Tibial nerve (tissue), 4 donors: ENCODE results near the gene CHTOP. TPM values are rescaled to one million over a fixed set of nuclear protein-coding genes. Genes with fewer than 3 reads are reported as not detected.
A peak's percentile ranks its signal among the peaks of the same experiment; 100 is the strongest.

Source experiments
- DNase-seq, 2 donors: peaks; one replicate each; pipeline ENCODE4 v3.0.0-alpha.2; 2019; ENCODE audit warnings: low spot score in 2 of 2
- H3K27ac ChIP-seq, 4 donors: fragments of 200-600 bp; sonication (generic) in 3 of 4; one replicate each; pipeline ENCODE4 v1.5.1; 2017 to 2019; ENCODE audit warnings: mild to moderate bottlenecking in 1 of 4
- H3K27me3 ChIP-seq, 2 donors: fragments of 200-600 bp; sonication (generic) in 1 of 2; one replicate each; pipeline versions ENCODE4 v1.5.1 to v1.6.0; 2017 to 2019
- H3K36me3 ChIP-seq, 3 donors: fragments of 200-600 bp; sonication (generic); one replicate each; pipeline ENCODE4 v1.5.1; 2018 to 2019
- H3K4me1 ChIP-seq, 4 donors: fragments of 200-600 bp; sonication (generic) in 3 of 4; one replicate each; pipeline ENCODE4 v1.5.1; 2017 to 2019
- H3K4me3 ChIP-seq, 4 donors: fragments of 200-600 bp; sonication (generic) in 3 of 4; one replicate each; pipeline ENCODE4 v1.5.1; 2017 to 2019; ENCODE audit warnings: mild to moderate bottlenecking in 1 of 4, moderate library complexity in 1 of 4
- H3K9me3 ChIP-seq, 4 donors: fragments of 200-600 bp; sonication (generic) in 3 of 4; one replicate each; pipeline ENCODE4 v1.5.1; 2017 to 2019
- CTCF ChIP-seq, 5 experiments: fragments of 200-600 bp in 3 of 5; fragments of 450-650 bp in 2 of 5; sonication (generic) in 3 of 5; IDR thresholded peaks; one replicate each; pipeline ENCODE4 v1.5.1; 2016 to 2019; ENCODE audit warnings: antibody characterized with exemption in 5 of 5, mild to moderate bottlenecking in 3 of 5, moderate library complexity in 2 of 5
- EP300 ChIP-seq, 2 donors: sonication (generic); formaldehyde crosslinking; IDR thresholded peaks; one replicate each; pipeline ENCODE4 v1.6.1; 2017; ENCODE audit warnings: antibody characterized with exemption in 2 of 2, mild to moderate bottlenecking in 1 of 2
- POLR2A ChIP-seq, 2 donors: fragments of 450-650 bp; IDR thresholded peaks; one replicate each; pipeline ENCODE4 v1.6.1; 2017; ENCODE audit warnings: antibody characterized with exemption in 2 of 2, mild to moderate bottlenecking in 2 of 2, moderate library complexity in 2 of 2
- WGBS, 2 donors: methylation state at CpG; one replicate each; pipeline ENCODE4 v1.1.5; 2018; 5-methylcytosine and 5-hydroxymethylcytosine counted together
- total RNA-seq, 4 donors: library from RNA; depleted of rRNA; stranded (reverse); fragments of >200 nt; gene quantifications; one replicate each; pipeline ENCODE4 v1.1.0, GENCODE V29; 2016

The CHTOP gene
- total RNA-seq, 4 donors from 2014 or later: 49.0 to 66.6 (median 56.5) TPM

GRCh38 chr1:153609585-153609907, 24.3 kb upstream of the CHTOP start:
- no peaks in the 10 kb centered on the region for H3K27me3 ChIP-seq
- no peak for DNase-seq
- no peaks in the 10 kb centered on the region for H3K9me3 ChIP-seq
- peaks cover 0 to 66% (median 41%) of the 10 kb centered on the region in 4 donors for H3K4me1 ChIP-seq
- H3K36me3 ChIP-seq: peaks cover 0 to 27% (median 0%) of the 10 kb centered on the region in 3 donors
- WGBS, 2 donors: 47 to 52% methylated on average over 6 of the region's 6 CpGs
- H3K27ac ChIP-seq: peak overlapping the region; percentile 89 to 99 (median 94)
- peak overlapping the region; percentile 6 to 47 (median 31) for H3K4me3 ChIP-seq
- TF ChIP-seq EP300 (IDR thresholded peaks at IDR 0.05) (no peak), POLR2A (IDR thresholded peaks at IDR 0.05) (no peak), CTCF (IDR thresholded peaks at IDR 0.05) (no peak)

DNA sequence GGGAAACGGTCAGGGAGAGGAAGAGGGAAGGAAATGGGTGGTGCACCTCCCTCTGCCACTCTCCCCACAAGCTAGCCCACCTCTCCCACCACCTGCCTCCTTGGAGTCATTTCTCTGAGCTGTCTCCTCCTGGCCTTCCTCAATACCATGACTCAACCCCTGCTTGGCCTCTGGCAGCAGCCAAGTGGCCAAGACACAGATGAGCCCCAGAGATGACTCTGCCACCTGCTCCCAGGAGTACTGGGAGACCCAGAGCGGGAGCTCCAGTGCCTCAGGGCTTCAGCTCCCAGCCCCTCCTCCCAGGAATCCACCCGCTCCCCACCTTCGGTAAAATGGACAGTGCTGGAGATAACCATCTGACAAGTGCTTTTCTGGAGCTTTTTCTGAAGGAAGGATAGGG, 23.5 kb upstream of the CHTOP start:
- peak overlapping the region in 1 of 4 donors; percentile 15 for H3K4me3 ChIP-seq

DNA sequence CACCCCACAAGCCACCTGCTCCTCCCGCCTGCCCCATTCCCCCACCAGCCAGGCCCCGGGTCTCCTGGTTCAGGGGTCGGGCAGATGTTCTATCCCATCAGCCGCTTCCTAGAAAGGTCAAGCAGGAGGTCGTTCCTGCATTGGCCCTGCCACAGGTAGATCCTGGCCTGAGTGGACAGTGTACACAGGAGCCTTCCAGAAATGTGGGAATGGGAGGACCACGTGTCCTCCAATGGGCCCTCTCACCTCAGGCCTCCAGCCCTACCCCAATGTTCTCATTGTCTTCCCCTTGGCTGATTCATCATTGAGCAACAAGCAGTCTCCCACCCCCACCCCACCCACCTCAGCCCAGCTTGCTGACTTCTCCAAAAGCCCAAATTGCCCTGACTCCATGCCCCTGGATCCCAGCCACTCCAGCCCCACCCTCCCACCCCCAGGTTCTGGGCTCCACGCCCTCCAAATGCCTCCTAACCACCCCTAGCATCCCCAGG, 23.0 kb upstream of the CHTOP start:
- Histone ChIP-seq H3K27me3 (no peaks in the 10 kb centered on the region), H3K9me3 (no peaks in the 10 kb centered on the region), H3K4me3 (peak overlapping the region in 3 of 4 donors; percentile 15 to 62 (median 54)), H3K27ac (peak overlapping the region; percentile 89 to 99 (median 94)), H3K36me3 (peaks cover 0 to 20% (median 0%) of the 10 kb centered on the region in 3 donors), H3K4me1 (peaks cover 0 to 71% (median 42%) of the 10 kb centered on the region in 4 donors)
- WGBS, 2 donors: 60 to 68% methylated on average over 7 of the region's 7 CpGs
- no peak for DNase-seq
- TF ChIP-seq EP300 (IDR thresholded peaks at IDR 0.05) (no peak), POLR2A (IDR thresholded peaks at IDR 0.05) (no peak), CTCF (IDR thresholded peaks at IDR 0.05) (no peak)

More for the DNA sequence above, 23.5 kb upstream of the CHTOP start:
- Histone ChIP-seq H3K4me1 (peaks cover 0 to 68% (median 41%) of the 10 kb centered on the region in 4 donors), H3K27me3 (no peaks in the 10 kb centered on the region), H3K36me3 (peaks cover 0 to 25% (median 0%) of the 10 kb centered on the region in 3 donors), H3K27ac (peak overlapping the region; percentile 89 to 99 (median 94)), H3K9me3 (no peaks in the 10 kb centered on the region)
- 54 to 77% methylated on average over 3 to 4 of the region's 4 CpGs for WGBS, 2 donors
- TF ChIP-seq CTCF (IDR thresholded peaks at IDR 0.05): no peak
- no peak for TF ChIP-seq POLR2A (IDR thresholded peaks at IDR 0.05)
- no peak for TF ChIP-seq EP300 (IDR thresholded peaks at IDR 0.05)
- DNase-seq: no peak

DNA sequence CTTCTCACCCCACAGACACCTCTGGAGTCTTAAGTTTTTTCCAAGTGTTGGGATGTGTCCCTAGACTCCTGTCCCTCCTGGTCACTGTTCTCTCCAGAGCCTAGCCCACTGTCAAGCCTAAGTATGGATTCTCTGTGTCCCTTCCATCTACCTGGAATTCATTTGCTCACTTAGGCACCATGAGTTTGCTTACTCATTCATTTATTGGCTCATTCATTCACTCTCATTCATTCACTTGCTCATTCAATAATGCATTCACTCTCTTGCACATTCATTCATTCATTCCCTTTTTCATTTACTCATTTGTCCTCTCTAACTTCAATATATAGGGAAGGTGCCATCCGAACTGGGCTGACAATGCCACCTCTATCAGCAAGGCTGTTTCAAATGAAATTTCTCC, 22.5 kb upstream of the CHTOP start:
- H3K36me3 ChIP-seq: peaks cover 0 to 15% (median 0%) of the 10 kb centered on the region in 3 donors
- WGBS, 2 donors: 41 to 68% methylated on average over 1 of the region's 1 CpG
- H3K27me3 ChIP-seq: no peaks in the 10 kb centered on the region
- no peaks in the 10 kb centered on the region for H3K9me3 ChIP-seq
- TF ChIP-seq POLR2A (IDR thresholded peaks at IDR 0.05) (no peak), EP300 (IDR thresholded peaks at IDR 0.05) (no peak)
- H3K4me1 ChIP-seq: peaks cover 0 to 76% (median 46%) of the 10 kb centered on the region in 4 donors
- peak overlapping the region; percentile 88 to 99 (median 94) for H3K27ac ChIP-seq
- no peak for DNase-seq
- H3K4me3 ChIP-seq: peak overlapping the region; percentile 45 to 66 (median 58)

- no peak for DNase-seq
- no peak for TF ChIP-seq EP300 (IDR thresholded peaks at IDR 0.05)
- TF ChIP-seq CTCF (IDR thresholded peaks at IDR 0.05): no peak
- TF ChIP-seq POLR2A (IDR thresholded peaks at IDR 0.05): no peak
These were observed 21.6 kb upstream of the CHTOP start for GRCh38 chr1:153612111-153612754.

More at GRCh38 chr1:153612111-153612754, 21.6 kb upstream of the CHTOP start:
- H3K36me3 ChIP-seq: peaks cover 0 to 6% (median 0%) of the 10 kb centered on the region in 3 donors
- no peaks in the 10 kb centered on the region for H3K27me3 ChIP-seq
- WGBS, 2 donors: 37% methylated on average over 11 of the region's 11 CpGs
- peak overlapping the region; percentile 88 to 99 (median 94) for H3K27ac ChIP-seq
- H3K4me1 ChIP-seq: peaks cover 0 to 77% (median 54%) of the 10 kb centered on the region in 4 donors
- H3K9me3 ChIP-seq: no peaks in the 10 kb centered on the region
- H3K4me3 ChIP-seq: peak overlapping the region; percentile 45 to 66 (median 58)
